GM21526 (cell line): ENCODE results near the gene GAS2L2.
A peak's percentile ranks its signal among the peaks of the same experiment; 100 is the strongest.
"Not testable (repeated sequence)": the region's sequence is repeated elsewhere in the genome, so short reads cannot be mapped to it uniquely, and the experiment has no call there.

Source experiments
- ATAC-seq: cut with Tn5 transposase; IDR thresholded peaks from one replicate; pipeline ENCODE4 v1.9.1; 2021; ENCODE audit warnings: moderate library complexity; ENCODE audit not compliant: unreplicated experiment, low FRiP score

The GAS2L2 gene

DNA sequence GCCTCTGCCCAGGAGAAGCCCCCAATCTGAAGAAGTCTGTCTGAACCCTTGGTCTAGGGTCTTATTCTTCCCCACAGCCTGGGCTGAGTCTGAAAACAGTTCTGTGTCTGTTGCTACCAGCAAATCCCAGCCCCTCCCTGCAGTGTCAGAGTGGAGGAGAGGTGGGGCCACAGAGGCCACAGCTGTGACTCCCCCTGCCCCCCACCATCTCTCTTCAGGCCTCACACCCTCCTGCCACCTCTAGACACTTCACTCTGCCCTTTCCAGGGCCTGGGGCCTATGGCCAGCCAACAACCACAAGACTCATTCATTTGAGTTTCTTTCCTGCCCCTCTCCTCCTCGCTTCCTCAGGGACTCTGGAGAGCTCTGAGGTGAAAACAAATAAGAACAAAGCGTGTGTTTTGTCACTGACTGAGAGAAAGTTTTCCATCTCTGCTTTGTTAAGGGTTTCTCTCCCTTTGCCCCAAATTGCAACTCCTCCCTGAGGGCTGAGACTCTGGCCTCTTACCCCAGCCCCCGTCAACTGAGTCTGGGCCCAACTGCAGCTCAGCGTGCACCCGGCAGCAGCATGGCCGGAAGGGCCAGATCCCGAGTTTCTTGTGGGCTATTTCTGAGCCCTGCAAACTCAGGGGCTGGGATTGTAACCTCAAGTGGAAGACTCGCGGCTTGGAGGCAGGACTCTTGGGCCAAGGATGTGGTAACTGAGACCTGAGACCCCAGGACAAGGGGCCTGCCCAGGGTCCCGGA, 20.8 kb upstream of the GAS2L2 start:
- no peak for ATAC-seq

DNA sequence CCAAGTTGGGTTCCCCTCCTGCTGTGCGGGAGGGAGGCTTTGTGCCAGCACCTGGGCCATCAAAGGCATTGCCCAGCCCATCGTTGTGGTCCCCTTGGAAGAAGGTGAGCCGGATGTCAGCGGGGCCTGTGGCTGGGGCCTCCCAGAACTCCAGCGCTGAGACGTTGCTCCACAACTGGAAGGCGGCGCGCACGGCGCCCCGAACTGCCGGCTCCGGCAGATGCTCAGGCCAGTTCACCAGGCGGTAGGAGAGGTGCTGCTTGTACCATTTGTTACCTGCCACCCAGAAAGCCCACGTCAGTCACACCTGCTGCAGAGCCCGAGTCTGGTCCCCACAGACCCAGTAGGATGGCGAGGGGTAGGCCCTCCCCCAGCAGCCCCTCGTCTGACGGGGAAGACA, 20.1 kb upstream of the GAS2L2 start:
- ATAC-seq: no peak

DNA sequence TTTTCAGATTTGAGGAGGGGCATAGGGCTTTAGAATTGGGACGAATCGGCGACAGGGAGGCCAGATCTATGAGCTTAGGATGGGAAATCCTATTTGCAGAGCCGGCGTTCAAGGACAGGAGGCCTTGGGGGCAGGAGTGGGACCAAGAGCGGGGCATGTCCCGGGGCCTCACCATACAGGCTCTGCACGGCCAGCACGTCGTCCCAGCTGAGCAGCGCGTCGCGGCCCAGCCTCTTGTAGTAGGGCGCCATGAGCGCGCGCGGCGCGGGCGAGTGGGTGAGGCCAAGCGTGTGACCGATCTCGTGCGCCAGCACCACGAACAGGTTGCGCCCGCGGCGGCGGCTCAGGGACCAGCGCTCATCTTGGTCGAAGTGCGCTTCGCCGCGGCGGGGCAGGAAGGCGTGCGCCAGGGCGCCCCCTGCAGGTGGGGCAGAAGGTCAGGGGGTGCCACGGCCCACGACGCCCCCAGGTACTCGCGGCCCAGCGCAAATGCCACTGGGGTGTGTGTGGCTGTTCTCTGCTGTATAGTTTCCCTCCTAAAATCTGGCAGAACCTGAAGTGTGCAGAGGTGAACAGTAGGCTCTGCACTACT, 17.0 kb upstream of the GAS2L2 start:
- ATAC-seq: no peak

DNA sequence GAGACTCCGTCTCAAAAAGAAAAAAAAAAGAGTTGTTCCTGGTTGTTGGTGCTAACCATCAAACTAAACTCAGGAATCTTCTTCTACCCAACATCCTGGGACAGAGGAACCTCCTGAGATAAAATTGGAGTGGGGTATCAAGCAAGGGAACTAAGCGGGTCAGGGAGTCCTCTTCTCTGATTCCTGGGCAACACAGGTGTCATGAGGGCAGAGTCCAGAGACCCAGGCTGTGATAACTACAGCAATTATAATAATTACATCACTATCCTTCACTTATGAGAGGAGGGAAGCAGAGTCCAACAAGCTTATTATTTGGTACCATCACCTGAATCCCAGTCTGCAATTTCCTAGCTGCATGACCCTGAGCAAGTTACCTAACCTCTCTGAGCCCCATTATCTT, 15.8 kb upstream of the GAS2L2 start:
- ATAC-seq: no peak

DNA sequence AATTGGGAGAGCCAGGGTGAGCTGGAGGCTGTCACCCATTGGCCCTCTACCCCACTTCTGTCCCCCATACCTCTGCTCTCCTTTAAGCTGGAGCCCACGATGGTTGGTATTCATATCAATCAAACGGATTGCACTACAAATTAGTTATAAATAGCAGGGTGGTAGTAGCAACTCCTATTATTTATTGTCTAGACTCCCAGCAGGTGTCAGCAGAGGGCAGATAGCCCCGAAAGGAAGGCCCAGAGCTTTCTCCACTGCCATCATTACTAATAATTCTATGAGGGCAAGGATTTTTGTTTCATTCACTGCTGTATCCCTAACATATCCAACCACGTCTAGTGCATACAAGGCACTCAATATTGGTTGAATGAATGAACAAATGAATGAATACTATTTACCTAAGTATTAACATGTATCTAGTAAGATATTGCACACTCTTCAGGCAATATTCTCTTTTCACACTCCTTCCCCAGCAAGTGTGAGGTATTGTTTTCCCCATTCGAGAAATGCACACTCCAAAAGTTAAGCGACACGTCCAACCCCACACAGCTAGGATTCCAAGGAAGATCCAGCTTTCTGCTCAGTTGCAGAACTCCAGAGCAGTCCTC, 14.0 kb upstream of the GAS2L2 start:
- no peak for ATAC-seq

DNA sequence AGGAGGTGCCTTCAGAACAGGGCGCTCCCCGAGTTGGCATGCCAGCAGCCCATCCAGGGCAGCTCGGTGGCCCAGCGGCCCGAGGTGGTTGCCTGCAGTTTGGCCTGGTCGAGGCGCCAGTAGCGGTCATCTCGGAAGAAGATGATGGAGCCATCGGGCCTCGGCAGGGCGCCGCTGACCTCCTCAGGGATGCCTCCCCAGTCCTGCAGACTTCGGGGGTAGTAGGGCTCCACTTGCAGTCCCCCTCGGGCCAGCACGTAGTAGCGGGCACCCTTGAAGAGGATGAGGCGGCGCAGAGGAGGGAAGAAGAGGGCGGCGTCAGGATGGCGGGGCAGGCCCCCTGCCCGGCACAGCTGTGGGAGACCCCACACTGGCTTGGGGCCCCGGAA, 13.4 kb upstream of the GAS2L2 start:
- no peak for ATAC-seq

DNA sequence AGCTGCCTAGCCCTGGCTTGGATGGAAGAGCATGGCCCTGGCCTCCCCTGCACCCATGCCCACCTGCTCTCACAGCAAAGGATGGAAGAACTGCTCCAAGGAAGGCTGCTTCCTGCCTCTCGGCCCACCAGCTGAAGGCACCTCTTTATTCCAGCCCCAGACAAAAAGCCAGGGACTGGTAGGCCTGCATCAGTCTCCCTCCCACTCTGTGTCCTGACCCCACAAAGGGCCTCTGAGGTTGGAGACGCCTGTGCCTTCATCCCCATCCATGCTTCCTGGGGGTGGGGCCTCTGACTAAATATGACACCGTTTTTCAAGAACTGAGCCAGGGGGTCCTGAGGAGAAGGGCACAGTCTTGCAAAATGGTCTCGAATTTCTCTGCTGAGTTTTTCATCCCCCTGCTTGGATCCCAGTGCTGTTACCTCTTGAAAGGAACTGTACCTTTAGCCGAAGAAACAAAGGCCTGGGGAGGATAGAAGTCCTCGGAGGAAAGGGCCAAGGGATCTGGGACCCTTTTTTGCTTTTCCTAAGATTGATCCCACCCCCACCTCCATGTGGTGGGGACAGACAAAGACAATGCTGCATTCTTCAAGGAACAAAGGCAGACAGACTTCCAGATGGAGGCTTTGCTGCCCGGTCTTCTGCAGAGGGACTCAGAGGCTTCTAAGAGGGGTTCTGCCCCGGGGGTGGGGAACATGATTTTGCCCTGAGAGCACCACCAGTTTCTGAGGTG, 12.9 kb upstream of the GAS2L2 start:
- no peak for ATAC-seq

DNA sequence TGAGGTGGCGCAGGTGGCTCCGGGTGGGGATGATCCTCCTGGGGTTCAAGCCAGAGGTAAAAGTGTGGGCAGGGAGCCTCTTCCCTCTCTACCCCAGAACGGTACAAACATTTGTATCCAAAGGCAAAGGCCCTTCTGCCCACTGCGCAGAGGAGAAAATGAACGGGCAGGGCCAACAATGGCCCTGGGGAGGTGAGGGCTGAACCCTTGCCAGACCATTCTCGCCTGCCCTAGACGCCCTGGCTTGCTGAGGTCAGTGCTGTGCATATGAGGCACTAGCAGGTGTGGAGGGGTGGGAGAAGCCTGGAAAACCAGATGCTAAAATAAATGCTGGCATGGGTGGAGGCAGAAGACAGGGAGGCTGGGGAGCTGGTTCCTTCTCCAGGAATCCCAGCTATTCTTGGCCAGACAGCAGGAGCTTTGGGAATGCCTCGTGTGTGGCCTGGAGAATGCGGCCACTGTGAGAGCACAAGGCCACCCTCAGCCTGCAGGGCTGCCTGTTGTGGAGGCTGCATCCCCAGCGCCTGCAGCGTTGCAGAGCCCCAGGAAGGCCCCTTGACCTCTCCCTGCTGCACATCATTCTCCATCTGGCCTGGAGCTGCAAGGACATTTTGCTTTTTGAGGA, 12.2 kb upstream of the GAS2L2 start:
- no peak for ATAC-seq

DNA sequence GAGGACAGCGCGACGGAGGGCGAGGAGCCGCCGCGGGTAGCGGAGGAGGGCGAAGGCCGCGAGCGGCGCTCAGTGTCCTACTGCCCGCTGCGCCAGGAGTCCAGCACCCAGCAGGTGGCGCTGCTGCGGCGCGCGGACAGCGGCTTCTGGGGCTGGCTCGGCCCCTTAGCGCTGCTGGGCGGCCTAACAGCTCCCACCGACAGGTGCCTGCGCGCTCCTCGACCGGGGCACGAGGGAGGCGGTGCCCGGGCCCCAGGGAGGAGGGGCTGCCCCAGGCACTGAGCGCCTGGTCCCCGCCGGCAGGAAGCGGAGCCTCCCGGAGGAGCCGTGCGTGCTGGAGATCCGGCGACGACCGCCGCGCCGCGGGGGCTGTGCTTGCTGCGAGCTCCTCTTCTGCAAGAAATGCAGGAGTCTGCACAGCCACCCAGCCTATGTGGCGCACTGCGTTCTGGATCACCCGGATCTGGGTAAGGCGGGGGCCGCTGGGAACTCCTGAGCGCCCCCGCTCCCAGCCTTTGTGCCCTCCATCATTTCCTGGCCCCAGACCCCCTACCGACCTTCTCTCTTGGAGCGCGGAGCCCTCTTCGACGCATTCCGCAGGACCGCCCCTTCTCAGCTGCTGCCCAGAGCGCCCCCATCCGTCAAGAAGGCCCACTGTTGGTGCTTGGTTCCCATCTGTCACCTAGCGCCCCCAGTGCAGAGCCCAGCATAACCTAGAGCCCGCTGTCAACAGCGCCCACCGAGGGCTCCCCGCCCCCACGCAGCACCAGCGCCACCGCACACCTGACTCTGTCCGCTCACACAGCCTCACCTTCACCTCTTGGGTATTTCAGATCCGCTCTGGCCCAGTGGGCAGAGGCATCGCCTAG, 11.3 kb upstream of the GAS2L2 start:
- peak; percentile 86 for ATAC-seq

DNA sequence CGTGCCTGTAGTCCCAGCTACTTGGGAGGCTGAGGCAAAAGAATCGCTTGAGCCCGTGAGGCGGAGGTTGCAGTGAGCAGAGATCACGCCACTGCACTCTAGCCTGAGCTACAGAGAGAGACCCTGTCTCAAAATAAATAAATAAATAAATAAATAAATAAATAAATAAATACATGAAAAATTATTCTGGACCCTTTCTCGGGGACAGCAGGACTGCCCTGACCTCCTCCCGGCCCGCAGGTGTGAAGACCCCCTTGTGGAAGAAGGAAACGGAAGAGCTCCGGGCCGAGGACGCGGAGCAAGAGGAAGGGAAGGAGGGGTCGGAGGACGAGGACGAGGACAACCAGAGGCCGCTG, 10.7 kb upstream of the GAS2L2 start:
- no peak for ATAC-seq

DNA sequence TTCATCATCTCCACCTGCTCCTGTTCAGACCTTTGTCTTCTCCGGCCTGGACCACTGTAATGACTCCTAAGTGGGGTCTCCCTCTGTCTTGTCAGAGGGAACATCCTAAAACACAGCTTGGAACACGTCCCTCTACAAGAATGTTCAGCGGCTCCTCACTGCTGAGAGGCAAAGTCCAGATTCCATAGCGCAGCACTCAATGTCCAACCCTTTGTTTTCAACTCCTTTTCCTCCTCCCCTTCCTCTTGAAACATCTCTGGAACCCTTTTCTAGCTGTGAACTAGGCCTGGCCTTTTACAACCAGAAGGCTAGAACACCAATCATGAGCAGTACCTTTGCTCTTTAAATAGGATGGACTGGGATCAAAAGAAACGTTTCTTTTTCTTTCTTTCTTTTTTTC, 8.6 kb upstream of the GAS2L2 start:
- ATAC-seq: no peak

DNA sequence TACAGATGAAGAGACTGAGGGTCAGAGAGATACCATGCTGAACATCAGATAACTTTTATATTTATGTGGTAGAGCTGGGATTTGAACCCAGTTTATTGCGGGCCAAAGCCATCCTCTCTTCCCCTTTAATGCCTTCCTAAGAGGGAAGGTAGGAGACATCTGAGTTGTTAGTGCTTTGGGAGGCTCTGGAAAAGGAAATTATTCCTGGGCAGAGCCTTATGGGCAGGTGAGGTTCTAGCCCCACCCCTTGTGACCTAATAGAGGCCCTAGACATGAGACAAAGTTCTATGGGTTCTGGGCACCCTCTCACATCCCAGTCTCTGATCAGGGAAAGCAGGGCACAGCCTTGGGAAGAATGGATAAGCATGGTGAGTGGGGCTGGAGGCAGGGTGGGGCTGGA, 7.5 kb upstream of the GAS2L2 start, which contains the start of gene C17orf50:
C17orf50 (plus strand) TSS at position 301 of the 400 bp plus-strand sequence; CDS start at position 356, 55 bp downstream.
- ATAC-seq: no peak

DNA sequence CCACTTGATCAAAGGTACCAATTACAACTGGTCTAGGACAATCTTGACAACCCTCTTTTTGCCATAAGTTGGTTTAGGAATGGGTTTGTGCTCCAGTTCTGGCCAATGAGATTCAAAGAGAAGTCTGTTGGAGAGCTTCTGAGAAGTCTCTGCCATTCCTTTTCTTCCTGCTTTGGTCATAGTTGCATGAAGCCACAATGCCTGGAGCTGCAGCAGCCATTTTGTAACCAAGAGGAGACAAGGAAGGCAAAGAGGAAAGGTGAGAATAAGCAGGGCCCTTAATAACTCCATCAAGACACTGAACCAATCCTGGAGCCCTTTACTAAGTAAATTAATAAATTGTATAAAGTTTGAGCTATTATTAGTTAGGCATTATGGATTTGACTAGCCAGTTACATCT, 4.2 kb upstream of the GAS2L2 start:
- ATAC-seq: no peak

DNA sequence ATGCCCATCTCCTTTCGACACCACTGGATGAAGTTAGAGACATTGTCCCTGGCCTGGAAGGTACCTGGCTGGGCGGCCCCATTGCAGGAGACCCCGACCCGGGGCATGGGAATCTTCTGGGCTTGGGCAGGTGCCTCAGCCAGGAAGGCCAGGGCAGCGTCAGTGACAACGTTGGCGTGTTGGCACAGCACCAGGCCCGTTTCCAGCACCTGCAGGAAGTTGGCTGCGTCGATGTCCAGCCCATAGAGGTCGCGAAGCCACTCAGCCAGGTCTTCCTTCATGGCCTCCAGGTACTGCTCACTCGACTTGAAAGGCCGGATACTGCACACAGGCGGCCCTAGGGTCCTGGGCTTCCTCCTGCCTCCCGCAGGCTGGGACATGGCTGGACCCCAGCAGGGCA, 568 bp downstream of the GAS2L2 start:
- ATAC-seq: no peak

DNA sequence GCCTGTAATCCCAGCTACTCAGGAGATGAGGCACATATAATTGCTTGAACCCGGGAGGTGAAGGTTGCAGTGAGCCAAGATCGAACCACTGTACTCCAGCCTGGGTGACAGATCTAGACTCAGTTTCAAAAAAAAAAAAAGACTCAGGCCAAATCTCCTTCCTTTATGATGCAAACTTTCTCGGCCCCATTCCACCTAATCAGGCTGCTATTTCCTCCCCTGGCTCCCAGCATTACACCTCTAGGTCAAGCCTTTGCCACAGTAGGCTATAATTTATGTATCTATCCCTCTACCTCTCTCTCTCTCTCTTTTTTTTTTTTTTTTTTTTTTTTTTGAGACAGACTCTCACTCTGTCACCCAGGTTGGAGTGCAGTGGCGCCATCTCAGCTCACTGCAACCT, 1.5 kb downstream of the GAS2L2 start:
- not testable (repeated sequence) for ATAC-seq

DNA sequence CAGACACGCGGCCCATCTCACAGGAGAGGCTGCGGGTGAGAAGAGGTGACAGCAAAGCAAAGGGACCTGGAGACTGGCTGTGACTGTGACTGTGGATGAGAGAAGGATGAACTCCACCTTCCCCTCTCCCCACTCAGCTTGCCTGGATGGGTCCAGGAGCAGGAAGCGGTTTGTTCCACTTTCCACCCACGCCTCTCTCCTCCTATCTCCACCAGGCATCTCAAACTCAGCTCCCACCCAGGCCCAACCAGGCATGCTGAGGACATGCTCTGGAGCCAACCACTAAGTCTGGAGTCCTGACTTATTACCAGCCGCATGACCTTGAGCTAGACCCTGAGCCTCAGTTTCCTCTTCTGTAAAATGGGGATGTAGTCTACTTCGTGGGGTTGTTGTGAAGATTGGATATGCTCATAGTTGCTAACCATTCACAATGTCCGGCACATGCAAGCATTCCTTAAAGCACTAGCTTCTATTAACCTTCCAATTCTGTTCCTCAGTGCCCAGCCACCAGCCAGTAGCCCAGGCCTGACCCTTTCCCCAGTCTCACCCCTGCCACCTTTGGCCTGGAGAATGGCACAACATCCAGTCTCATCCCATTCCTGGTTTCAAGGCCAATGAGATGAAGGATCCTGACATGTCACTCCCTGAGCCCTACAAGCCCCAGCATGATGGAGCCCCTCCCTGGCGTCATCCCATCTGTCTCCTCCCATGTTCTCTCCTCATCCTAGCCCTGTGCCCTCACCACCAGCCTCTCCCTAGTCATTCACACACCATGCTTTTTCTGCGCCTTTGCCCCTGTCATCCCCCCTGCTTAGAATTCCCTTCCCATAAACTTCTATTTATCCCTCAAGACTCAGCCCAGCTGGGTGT, 2.3 kb downstream of the GAS2L2 start:
- ATAC-seq: no peak

DNA sequence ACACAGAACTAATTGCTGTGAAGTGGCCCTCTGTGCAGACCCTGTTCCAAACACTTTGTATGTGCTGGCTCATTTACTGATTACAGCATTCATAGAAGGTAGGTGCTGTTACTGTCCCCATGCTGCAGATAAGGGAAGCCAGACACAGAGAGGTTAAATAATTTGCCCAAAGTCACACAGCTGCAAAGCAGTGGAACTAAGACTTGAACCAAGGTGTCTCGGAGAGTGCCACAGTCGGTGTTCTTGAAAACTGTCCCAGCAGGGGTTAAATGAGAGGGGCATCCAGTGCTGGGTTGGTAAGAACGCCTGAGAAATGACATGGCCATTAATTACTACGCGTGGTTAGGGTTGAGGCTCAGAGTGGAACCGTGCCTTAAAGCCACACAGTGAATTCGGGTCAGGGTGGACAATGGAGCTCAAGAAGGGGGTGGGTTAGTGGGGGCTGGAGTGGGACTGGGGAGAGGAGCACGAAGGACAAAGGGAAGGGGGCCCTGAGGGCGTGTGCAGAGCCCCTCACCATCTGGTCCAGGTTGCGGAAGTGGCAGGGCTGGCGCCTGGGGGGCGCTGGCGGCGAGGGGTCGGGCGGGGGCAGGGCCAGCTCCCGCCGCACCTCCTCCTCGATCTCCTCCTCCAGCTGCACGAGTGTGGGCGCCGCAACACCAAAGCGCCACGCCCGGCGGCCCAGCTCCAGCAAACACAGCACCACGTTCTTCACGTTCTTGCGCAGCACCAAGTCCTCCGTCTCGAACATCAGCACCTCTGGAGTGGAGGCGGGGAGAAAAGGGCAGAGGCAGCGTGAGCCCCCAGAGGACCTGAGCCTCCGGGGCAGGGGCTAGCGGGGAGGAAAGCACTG, 3.3 kb downstream of the GAS2L2 start:
- ATAC-seq: no peak

DNA sequence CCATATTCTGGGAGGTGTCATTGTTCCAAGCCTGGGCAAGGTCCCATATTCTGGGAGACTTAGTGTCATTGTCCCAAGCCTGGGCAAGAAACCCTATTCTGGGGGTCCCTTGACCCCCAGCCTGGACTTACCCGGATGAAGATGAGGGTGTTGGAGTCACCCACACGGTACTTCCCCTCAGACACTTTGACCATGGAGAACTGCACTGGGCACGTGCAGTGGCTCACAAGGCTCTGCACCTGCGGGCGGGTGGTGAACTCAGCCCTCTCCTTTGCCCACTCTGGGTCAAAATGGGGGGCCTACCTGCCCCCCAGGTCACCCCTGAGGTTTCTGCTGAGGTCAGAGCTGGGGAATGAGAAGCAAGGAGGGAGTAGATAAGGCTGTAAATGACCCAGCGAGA, 4.1 kb downstream of the GAS2L2 start:
- ATAC-seq: no peak
